Body of pancreas (tissue), 4 donors: ENCODE results near the gene MYL2.

Source experiments
- POLR2A ChIP-seq, 3 donors: fragments of 450-650 bp; IDR thresholded peaks; one replicate each; pipeline ENCODE4 v1.6.1; 2016; ENCODE audit warnings: antibody characterized with exemption in 3 of 3, mild to moderate bottlenecking in 2 of 3
- TF ChIP-seq, protein P1 (sequence below), 7 experiments: fragments of 450-650 bp in 4 of 7; fragments of 200-600 bp in 3 of 7; sonication (generic) in 3 of 7; IDR thresholded peaks; one replicate each; pipeline ENCODE4 v1.5.1; 2016 to 2019; ENCODE audit warnings: antibody characterized with exemption in 7 of 7

DNA sequence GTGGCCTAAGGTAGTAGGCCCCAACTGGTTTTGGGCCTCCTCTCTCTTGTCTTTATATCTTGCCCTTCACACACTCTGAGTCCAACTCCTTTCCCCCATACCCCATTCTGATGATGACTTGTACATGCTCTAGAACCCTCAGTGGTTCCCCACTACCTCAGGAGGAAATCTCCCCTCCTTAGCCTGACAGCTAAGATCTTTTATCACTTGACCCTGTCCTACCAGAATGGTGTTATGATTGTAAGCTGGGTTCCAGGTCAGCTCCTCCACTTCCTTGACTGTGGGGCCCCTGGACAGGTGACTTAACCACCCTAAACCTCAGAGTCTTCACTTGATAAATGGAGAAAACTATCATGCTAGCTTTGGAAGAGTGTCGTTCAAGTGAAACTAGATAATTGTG is 9.4 kb upstream of the MYL2 start:
- TF ChIP-seq, protein P1, sequence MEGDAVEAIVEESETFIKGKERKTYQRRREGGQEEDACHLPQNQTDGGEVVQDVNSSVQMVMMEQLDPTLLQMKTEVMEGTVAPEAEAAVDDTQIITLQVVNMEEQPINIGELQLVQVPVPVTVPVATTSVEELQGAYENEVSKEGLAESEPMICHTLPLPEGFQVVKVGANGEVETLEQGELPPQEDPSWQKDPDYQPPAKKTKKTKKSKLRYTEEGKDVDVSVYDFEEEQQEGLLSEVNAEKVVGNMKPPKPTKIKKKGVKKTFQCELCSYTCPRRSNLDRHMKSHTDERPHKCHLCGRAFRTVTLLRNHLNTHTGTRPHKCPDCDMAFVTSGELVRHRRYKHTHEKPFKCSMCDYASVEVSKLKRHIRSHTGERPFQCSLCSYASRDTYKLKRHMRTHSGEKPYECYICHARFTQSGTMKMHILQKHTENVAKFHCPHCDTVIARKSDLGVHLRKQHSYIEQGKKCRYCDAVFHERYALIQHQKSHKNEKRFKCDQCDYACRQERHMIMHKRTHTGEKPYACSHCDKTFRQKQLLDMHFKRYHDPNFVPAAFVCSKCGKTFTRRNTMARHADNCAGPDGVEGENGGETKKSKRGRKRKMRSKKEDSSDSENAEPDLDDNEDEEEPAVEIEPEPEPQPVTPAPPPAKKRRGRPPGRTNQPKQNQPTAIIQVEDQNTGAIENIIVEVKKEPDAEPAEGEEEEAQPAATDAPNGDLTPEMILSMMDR (IDR thresholded peaks at IDR 0.05), result no peak
- no peak for TF ChIP-seq POLR2A (IDR thresholded peaks at IDR 0.05)
